ENCODE results near the gene LRP1.

The LRP1 gene

GRCh38 chr12:57204454-57204853, 76.2 kb downstream of the LRP1 start:
- Histone ChIP-seq H3K4me3 (replicated peaks; ENCODE audit: insufficient read depth, low read length) (no peak overlapping the region), H3K27me3 (ENCODE audit: insufficient read depth, poor library complexity, severe bottlenecking) (no peaks in the 10 kb centered on the region), H3K27ac (replicated peaks) (no peak overlapping the region)
- TF ChIP-seq POLR2AphosphoS5 (IDR thresholded peaks at IDR 0.05; ENCODE audit: low read depth) (no peak), REST (IDR thresholded peaks at IDR 0.05; ENCODE audit: insufficient replicate concordance, low read depth) (no peak), GABPA (IDR thresholded peaks at IDR 0.05; ENCODE audit: low read depth) (no peak), CTCF (IDR thresholded peaks at IDR 0.05; ENCODE audit: insufficient read depth, low read length) (no peak), SPI1 (IDR thresholded peaks at IDR 0.05; ENCODE audit: borderline replicate concordance, low read depth) (no peak)
- no peak for DNase-seq (ENCODE audit: low read depth in 1 of 2, low spot score in 1 of 2)

GRCh38 chr12:57205186-57205585, 76.9 kb downstream of the LRP1 start:
- Histone ChIP-seq H3K4me3 (replicated peaks; ENCODE audit: insufficient read depth, low read length) (no peak overlapping the region), H3K27ac (replicated peaks) (no peak overlapping the region), H3K27me3 (ENCODE audit: insufficient read depth, poor library complexity, severe bottlenecking) (no peaks in the 10 kb centered on the region)
- no peak for DNase-seq (ENCODE audit: low read depth in 1 of 2, low spot score in 1 of 2)
- TF ChIP-seq GABPA (IDR thresholded peaks at IDR 0.05; ENCODE audit: low read depth) (no peak), SPI1 (IDR thresholded peaks at IDR 0.05; ENCODE audit: borderline replicate concordance, low read depth) (no peak), REST (IDR thresholded peaks at IDR 0.05; ENCODE audit: insufficient replicate concordance, low read depth) (no peak), POLR2AphosphoS5 (IDR thresholded peaks at IDR 0.05; ENCODE audit: low read depth) (no peak), CTCF (IDR thresholded peaks at IDR 0.05; ENCODE audit: insufficient read depth, low read length) (no peak)

GRCh38 chr12:57205931-57206330, 77.6 kb downstream of the LRP1 start:
- TF ChIP-seq CTCF (IDR thresholded peaks at IDR 0.05; ENCODE audit: insufficient read depth, low read length) (no peak), POLR2AphosphoS5 (IDR thresholded peaks at IDR 0.05; ENCODE audit: low read depth) (no peak), REST (IDR thresholded peaks at IDR 0.05; ENCODE audit: insufficient replicate concordance, low read depth) (no peak), SPI1 (IDR thresholded peaks at IDR 0.05; ENCODE audit: borderline replicate concordance, low read depth) (no peak), GABPA (IDR thresholded peaks at IDR 0.05; ENCODE audit: low read depth) (no peak)
- Histone ChIP-seq H3K27me3 (ENCODE audit: insufficient read depth, poor library complexity, severe bottlenecking) (no peaks in the 10 kb centered on the region), H3K27ac (replicated peaks) (no peak overlapping the region), H3K4me3 (replicated peaks; ENCODE audit: insufficient read depth, low read length) (no peak overlapping the region)
- DNase-seq (ENCODE audit: low read depth in 1 of 2, low spot score in 1 of 2), result no peak
